DMS 273 (cell line): ENCODE measurements around the gene FGD4.

Source experiments
- DNase-seq: peaks from one replicate; lab custom pipeline; 2025; ENCODE audit not compliant: unreplicated experiment; lab: John Stamatoyannopoulos, UW

The FGD4 gene

DNA sequence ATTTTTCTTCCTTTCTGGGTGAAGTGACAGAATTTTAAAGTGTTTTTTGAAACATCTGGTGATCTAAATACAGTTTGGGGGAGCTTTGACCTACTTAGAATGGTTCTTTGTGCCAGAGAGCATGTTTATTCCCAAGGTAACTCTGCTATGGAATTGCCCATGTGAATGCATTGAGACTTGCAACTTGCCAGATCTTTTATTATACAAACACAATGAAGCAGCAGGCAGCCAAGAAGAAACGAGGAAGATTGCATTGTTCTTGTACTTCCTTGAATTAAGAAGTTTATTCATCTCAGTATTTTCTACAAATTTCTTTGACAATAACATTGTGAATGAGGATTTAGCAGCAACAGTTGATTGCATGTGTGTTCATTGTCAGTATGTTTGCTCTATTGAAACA is 55.5 kb downstream of the FGD4 start:
- DNase-seq = no peak

DNA sequence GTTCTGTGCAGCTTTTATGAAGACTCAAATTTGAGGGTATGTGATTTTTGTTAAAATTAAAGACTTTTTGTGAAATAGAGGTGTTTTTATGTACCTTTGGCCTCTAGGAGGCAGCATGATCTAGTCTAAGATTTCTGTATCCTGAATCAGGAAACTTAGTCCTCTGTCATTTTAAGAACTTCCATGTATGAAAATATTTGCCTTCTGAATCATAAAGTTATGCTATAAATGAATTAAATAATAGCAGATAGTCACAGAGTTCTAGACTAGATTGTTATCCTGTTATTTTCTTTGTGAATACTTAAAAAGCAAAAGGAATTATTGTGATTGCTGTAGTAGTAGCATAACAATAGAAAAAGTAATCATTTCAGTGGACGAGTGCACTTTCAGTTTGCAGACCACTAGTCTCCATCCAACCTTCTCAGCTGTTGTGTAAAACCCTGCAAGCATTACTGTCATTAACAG is 56.3 kb downstream of the FGD4 start:
- DNase-seq = peak; percentile 70

DNA sequence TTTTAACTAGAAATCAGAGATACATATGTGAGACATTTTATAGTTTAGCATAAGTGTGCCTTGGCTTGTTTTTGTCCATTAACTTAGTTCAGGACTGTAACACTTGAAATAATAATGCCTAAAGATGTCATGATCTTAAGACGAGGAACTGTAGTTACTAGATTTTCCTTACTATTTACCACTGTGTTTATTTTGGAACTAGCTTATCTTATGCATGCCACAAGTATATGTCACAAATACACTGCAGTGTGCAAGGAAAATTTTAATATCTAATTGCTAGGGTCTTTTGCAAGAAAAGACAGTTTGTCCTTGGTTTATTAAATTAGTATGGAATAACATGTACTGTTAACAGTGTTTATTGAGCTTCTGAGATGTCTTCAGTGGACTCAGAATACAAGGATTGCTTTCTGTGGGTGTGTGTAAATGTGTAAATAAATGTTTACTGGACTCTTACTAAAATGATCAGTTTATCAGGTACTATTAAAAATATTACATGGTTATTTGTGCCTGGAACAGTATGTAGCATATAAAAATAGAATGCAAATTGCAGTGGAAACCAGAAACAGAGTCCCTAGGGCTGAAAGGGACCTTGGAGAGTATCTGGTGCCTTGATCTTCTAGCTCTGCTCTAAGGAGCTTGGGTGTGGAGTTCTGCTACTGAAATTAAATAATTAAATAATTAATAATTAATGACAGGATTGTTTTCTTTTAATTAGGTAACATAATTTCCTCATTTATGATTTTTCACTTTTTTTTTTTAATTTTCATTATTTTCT is 58.1 kb downstream of the FGD4 start:
- DNase-seq = no peak

DNA sequence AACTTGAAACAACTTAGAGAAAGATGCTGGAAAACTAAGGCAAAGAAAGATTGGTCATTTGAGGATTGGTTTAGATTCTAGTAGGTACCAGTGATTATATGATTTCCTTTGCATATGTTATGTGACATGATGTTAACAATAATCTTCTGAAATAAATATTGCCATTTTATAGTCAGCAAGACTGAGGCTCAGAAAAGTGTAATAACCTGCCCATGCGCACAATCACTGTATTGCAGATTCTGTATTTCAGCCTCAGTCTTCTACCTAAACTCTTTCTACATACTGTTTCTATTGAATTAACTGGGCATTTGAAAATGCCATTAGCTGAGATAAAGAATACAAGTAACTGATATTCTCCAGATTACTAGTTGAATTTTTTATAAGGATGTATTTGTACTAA is 61.3 kb downstream of the FGD4 start:
- DNase-seq = no peak

DNA sequence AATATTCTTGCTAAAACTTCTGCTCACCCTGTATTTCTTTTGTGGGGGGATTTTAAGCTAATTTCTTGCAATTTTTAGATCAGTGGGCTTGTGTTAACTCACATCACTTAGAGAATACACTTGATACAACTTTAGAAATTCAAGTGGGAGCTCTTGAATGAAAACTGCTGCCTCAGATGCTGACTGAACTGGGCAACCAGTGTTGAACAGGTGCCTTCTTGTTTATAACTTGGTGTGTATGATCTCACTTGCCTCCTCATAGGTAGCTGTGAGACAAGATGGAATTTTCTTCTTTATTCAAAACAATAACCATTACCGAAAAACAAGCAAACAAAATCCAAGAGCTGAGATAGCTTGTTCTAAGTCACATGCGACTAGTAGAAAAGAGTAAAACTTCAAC is 63.5 kb downstream of the FGD4 start:
- no peak for DNase-seq

DNA sequence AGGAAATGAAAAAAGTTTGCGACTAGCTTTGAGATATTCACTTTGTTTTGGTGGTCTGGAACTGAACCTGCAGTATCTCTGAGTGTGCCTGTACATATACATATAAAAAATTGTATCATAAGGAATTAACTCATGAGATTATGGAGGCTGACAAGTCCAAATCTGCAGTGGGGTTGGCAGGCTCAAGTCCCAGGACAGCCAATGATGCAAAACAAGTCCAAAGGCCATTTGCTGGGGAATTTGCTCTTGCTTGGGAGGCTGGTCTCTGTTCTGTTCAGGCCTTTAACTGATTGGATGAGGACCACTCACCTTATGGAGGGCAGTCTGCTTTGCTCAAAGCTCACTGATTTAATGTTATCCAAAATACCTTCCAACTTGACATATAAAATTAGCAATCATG is 66.8 kb downstream of the FGD4 start:
- no peak for DNase-seq

DNA sequence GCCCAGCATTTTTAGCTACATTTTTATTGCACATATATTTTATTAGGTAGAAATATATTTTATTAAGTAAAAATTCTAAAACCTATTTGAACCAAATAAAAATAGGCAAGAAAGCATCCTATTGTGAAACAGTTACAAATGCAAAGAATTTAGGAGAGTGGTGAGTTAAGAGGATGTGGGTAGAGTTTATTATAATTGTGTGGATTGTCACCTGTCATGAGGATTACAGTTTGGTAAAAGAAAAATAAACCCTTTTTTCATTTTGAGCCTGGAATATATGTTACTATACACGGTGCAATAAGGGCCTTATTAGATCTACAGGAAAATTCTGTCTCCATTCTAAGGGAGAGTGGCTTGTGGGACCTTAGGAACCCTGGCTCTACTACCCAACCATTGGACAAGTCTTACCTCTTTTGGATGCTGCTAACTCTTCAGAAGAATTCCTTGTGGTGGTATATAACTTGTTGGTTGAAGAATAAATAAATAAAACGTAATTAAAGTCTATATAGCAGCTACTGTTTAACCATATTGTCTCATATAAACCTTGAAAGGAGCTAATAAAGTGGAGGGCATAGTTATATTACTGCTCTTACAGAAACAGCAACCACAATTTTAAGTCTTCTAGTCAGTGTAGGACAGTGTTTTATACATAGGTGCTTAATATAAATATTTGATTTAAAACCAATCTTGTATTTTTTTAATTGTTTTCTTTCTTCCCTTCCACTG is 67.8 kb downstream of the FGD4 start:
- no peak for DNase-seq

DNA sequence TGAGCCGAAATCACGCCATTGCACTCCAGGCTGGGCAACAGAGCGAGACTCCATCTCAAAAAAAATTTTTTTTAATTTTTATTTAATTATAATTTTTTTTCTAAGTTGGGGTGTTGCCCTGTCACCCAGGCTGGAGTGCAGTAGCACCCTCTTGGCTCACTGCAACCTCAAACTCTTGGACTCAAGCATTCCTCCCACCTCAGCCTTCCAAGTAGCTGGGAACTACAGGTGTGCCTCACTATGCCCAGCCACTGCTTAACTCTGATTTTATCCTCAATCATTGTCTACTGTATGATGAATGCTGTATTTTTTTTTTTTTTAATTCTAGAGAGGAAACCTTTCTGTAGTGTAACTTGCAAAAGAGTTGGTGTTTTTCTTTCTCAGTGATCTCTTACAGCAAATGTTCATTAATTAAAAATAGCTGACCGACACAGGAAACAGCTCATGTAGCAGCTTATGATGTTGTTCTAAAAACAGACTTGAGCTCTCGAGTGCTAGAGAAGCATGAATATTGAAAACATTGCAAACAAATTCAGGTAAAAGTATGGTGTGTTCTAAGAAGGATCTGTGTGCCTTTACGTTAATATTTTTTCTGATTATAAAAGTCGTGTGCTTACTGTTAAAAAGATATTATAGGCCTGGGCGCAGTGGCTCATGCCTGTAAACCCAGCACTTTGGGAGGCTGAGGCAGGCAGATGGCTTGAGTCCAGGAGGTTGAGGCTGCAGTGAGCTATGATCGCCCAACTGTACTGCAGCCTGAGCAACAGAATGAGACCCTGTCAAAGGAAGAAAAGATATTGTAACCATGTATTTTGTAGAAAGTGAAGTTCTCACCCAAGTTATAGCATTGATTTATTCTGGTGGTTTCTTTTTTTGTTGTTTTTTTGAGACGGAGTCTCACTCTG is 68.9 kb downstream of the FGD4 start:
- no peak for DNase-seq

DNA sequence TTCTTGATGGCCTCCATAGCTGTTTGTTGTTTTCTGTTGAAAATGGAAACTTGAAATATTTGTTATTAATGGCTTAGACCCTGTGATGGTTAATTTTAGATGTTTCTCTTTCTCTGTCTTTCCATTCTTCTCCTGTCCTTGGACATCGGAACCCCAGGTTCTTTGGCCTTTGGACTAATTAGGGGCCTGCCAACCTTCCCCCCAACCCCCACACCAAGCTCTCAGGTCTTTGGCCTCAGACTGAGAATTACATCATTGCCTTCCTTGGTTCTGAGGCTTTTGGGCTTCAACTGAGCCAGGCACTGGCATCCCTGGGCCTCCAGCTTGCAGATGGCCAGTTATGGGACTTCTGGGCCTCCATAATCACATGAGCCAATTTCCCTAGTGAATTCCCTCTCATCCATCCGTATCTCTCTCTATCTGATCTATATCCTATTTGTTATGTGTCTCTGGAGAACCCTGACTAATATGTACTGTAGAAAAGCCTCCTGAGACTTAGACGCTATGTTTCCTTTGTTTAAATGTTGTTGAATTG is 71.6 kb downstream of the FGD4 start:
- DNase-seq = no peak

DNA sequence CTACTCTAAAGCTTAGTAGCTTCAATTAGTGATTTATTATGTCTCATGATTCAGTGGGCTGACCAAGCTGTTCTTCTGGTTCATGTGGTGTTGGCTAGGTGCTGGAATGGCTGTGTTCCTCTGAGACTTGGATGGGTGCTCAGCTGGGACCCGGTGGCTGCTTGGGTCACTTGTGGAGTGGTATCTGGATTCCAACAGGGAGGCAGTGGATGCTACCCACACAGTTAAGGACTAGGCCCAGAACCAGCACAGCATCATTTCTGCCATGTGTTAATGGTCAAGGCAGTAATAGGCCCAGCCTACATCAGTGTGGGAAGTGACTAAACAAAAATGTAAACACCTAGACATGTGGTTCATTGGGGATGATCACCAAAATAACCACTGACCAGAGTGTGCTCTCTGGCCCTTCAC is 72.2 kb downstream of the FGD4 start:
- DNase-seq = no peak

DNA sequence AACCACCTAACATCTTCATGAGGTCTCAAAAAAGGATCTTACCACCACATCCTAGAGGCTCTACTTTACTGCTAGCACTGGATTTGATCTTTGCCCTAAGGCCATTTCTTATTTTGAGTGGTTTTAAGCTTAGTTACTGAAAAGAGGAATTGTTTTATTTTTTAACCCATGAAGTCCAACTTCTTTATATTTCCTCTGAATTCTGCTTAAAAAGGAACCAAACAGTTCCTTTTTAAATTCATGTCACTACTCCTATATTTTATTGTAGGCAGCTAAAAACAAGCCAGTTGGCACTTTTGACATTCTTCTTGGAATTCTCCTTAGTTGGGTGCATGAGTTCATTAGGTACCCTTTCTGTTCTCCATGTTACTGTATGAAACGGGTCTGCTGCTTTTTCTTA is 76.4 kb downstream of the FGD4 start:
- DNase-seq = no peak

DNA sequence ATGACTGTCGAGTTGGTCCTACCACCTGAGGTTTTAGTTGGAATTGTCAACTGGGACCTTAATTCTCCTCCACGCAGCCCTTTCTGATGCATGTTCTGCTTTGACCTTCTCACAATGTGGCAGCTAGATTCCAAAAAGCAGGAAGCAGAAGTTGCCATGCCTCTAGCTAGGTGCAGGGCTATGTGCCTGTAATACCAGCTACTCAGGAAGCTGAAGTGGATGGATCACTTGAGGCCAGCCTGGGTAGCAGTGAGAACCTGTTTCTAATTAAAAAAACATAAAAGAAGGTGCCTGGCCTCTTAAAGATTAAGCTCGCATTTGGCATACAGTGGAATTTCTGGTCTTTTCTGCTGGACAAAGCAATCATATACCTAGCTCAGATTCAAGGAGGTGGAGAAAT is 77.1 kb downstream of the FGD4 start:
- no peak for DNase-seq

DNA sequence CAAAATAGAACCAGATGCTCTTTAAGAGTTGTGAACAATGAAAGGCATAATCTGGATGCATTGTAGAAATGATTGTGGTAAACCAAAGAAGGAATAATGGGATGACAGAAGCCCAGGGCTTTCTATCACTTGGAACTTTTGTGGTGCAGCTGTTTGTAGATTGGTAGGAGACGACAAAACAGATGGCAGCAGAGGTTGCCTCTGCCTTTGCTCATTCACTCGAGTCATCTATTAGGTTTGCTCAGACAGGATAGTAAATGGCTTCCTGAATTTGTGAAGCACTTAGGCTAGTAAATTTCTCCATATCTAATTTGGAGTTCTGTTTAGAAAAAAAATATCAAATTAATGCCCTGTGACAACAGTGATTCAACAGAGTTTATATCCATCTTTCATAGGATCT is 78.4 kb downstream of the FGD4 start:
- DNase-seq = peak; percentile 46

DNA sequence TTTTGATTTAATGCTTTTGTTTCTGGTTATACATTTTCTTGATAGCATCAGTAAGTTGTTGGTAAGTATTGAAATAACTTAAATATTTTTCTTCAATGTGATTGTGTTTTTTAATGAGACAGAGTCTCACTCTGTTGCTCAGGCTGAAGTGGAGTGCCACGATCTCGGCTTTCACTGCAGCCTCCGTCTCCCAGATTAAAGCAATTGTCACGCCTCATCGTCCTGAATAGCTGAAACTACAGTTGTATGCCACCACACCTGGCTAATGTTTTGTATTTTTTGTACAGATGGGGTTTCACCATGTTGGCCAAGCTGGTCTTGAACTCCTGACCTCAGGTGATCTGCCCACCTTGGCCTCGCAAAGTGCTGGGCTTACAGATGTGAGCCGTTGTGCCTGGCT is 78.8 kb downstream of the FGD4 start:
- no peak for DNase-seq

DNA sequence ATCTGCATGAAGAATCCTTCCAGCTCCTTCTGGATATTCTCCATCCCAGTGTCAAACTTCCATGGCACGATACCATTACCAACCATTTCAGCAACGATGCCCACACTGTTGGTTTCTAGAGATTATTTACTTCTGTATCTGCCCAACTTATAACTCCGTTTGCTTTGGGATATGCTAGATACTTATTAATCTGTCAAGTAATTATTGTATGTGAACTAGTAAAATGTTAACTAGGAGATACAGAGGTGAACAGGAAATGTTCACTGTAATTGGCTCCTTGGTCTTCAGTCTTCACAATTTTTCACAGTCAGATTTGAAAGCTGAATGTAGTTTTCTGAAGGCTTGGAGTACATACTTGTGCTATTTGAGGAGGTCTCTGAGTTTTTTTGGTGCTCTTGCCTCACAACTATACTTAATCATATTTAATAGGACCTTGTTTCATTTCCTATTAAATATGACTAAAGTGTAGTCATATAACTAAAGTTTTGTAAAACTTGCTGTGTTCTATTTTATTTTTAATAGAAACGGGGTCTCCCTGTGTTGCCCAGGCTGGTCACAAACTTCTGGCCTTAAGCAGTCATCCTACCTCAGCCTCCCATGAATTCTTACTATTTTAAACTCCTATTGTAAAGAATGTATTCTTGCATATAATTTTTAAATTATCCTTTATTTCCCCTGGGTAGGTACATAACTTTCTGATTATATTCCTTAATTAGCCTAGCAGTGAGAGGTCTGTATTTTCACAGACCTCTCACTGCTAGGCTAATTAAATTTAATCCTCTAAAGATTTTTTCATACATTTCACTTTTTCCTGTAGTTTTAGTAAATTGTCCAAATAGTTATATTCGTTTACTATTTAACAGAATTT is 79.7 kb downstream of the FGD4 start:
- no peak for DNase-seq

DNA sequence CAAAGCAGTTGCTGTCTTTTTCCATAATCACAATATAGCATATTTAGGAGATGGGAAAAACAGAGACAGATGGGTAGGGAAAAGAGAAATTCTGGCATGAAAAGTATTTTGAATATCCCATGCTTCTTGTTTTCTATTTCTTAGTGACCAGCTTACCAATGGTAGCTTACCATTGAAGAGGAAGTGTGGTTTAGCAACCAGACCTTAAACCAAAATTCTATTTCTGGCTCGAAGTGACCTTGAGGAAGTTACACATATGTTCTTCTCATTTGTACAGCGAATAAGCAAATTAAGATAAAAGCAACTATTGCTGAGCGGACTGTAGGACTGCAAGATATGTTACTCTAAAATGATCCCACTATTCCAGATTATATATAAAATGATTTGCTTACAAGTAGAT is 82.9 kb downstream of the FGD4 start:
- DNase-seq = peak; percentile 51

DNA sequence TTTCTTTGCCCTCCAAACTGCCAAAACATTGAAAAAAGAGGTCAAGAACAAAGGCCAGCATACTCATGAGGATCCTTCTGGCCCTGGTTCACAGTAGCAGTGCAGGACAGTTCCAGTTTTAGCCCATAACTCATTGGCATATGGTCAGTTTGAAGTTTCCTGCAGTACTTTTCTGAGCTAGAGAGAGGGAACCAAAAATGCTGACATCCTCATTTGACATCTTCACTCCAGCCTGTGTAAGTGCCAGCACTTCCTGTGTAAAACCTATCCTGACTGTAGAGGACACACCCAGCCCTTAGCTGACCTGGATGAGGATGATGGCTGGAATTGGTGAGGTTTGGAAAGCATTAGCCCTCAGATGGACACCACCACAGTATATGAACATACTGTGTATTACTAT is 84.1 kb downstream of the FGD4 start:
- DNase-seq = peak; percentile 27

DNA sequence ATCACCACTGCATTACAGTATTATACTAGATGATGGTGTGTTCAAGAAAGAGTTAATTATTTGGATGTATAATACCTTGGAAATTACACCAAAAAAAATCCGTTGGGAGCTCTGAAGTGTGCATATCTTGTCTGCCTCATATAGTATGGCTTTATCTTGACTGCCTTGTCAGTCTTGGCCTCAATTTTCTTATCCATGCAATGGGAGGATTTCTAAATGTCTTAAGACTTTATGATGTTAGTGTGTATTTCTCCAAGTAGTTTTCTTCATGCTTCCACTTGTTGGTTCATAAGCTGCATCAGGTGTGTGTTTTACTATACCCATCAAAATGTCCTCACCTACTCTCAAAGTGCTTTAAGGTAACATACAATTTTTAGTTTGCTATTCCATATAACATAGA is 84.6 kb downstream of the FGD4 start:
- no peak for DNase-seq

DNA sequence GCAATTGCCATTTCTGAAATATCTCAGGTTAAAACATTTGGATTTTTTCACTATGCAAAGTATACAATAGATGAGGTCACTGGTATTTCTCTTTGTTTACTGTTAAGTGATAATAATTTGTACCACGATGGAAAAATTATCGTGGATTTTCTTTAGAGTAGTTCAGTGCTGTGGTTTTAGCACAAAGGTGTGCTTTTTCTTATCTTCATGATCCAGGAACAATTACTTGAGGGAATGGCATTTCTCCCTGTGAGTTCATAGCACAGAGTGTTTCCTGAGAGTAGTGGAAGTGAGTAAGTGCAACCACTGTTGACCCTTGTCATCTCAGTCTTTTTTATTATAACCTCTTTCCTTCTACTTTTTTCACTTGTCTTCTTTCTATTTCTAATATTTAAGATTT is 86.8 kb downstream of the FGD4 start:
- no peak for DNase-seq

DNA sequence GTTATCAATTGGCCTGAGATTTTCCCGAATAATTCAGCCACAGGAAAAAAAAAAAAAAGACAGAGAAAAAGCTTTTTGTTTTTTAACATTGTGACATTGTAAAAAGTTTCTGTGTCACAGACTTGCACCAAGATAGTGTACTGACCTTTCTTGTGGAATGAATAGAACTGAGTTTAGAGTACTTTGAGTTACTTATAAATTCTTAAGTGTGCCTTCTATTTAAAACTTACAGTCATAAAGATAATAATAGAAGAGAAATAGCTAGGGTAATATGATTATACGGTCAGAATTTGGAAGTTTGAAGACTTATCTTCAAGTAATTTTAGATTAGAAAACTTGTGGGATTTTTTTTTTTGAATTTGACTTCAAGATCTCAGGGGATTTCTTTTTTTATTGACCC is 88.8 kb downstream of the FGD4 start:
- DNase-seq = no peak
